ENCODE measurements around the gene S100A5.

S100A5 gene

DNA sequence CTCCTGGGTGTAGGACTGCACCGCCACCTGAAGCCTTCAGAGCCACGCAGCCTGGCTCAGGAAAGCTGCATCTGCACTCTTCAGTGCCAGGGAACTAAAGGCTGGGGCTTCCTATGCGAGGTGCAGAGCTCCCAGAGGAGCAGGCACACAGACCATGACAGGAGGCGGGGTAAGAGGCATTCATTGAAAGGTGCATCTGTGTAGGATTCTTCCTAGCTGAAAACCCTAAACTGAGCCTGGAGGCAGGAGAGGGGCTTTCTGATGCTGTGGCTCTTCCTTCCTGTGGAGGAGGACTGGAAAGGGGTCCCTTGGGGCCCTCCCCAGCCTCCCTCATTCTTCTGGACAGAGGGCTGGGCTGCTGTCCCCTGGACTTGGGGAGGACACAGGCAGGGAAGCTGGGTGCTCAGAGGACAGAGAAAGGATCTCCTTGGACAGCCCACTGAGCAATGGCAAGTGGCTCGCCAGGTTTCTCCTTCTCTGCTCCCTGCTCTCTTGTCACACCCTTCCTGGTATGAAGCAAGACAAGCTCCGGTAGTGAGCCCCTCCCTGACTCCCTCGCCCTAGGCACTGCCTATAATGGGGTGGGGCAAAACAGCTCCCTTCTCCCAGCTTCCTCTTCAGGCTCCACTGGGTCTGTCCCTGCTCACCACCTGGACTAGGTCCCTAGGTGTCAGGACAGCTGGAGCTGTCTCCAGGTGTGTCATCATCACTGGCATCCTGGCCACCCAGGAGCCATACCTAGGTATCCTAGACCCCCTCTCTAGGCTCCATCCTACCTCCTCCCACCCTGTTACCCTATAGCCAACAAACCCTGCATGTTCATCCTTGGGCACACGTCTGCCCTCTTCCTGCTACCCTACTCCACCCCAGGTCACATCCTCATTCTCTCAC lies 25.0 kb downstream of the S100A5 start:
- Histone ChIP-seq H3K79me2 (ENCODE audit: low read length) (no peaks in the 10 kb centered on the region), H3K36me3 (replicated peaks; ENCODE audit: insufficient read depth, low read length) (no peaks in the 10 kb centered on the region), H2AFZ (ENCODE audit: low read length) (no peak overlapping the region), H3K9me3 (replicated peaks; ENCODE audit: insufficient read depth, low read length) (no peaks in the 10 kb centered on the region), H3K4me3 (ENCODE audit: low read length) (no peak overlapping the region), H4K20me1 (ENCODE audit: insufficient read depth, low read length) (no peaks in the 10 kb centered on the region), H3K27me3 (replicated peaks; ENCODE audit: insufficient read depth, low read length) (no peaks in the 10 kb centered on the region), H3F3A (ENCODE audit: insufficient read depth, low read length) (no peaks in the 10 kb centered on the region), H3K4me2 (ENCODE audit: low read depth, low read length) (no peak overlapping the region), H3K9me2 (replicated peaks; ENCODE audit: insufficient read depth, low read length) (no peaks in the 10 kb centered on the region), H3K27ac (ENCODE audit: low read length) (no peak overlapping the region), H3K4me1 (ENCODE audit: low read length) (no peaks in the 10 kb centered on the region; the same call in 1 of the 2 replicates), H3K9ac (ENCODE audit: low read length) (no peak overlapping the region)
- no peak for DNase-seq
- TF ChIP-seq EZH2 (optimal IDR thresholded peaks at IDR 0.05; ENCODE audit: low read depth, low read length), result no peak
- no peak for TF ChIP-seq EZH2phosphoT487 (IDR thresholded peaks at IDR 0.05; ENCODE audit: low read length)
- TF ChIP-seq, protein P1, sequence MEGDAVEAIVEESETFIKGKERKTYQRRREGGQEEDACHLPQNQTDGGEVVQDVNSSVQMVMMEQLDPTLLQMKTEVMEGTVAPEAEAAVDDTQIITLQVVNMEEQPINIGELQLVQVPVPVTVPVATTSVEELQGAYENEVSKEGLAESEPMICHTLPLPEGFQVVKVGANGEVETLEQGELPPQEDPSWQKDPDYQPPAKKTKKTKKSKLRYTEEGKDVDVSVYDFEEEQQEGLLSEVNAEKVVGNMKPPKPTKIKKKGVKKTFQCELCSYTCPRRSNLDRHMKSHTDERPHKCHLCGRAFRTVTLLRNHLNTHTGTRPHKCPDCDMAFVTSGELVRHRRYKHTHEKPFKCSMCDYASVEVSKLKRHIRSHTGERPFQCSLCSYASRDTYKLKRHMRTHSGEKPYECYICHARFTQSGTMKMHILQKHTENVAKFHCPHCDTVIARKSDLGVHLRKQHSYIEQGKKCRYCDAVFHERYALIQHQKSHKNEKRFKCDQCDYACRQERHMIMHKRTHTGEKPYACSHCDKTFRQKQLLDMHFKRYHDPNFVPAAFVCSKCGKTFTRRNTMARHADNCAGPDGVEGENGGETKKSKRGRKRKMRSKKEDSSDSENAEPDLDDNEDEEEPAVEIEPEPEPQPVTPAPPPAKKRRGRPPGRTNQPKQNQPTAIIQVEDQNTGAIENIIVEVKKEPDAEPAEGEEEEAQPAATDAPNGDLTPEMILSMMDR (IDR thresholded peaks at IDR 0.05; ENCODE audit: low read length), result no peak

DNA sequence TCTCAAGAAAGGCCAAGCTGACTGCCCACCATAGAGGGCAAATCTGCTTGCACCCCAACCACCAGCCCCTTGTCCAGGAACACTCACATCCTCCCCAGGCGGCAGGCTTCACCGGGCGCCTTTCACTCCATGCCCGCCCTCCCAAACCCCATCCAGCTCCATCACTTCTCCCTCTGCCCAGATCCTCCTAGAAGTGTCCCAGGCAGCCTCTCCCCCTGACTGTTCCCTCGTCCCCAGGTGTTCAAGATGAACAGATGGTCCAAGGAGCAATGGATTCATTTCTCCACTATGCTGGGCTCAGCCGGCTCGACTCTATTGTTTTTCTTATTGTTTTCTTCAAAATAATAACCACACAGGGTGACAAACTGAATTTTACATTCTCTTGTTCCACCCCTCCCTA lies 27.1 kb downstream of the S100A5 start:
- H3K9me2 ChIP-seq (replicated peaks; ENCODE audit: insufficient read depth, low read length), result no peaks in the 10 kb centered on the region

DNA sequence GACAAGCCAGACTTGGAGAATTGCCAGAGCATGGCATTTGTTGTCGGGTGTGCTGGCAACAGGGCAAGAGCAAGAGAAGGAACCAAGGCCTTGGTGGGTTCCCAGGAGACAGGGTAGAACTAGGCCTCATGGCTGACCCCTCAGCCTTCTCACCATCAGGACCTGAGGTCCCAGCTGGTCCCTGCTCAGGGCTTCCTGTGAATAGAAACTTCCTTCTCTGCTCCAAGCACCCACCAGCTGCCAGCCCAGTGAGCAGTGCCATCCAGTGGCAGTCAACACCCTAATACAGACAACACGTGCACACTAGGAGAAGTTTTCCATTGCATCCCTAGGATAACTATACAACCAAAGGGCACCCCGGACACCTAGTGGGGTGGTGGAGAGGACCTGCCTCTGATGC lies 27.7 kb downstream of the S100A5 start:
- H3K4me1 ChIP-seq (ENCODE audit: low read length), result peaks cover 3% of the 10 kb centered on the region; the same call in 1 of the 2 replicates
- no peaks in the 10 kb centered on the region for H3K9me3 ChIP-seq (replicated peaks; ENCODE audit: insufficient read depth, low read length)
- H3K4me2 ChIP-seq (ENCODE audit: low read depth, low read length), result no peak overlapping the region
- TF ChIP-seq, protein P1 (IDR thresholded peaks at IDR 0.05; ENCODE audit: low read length), result no peak
- TF ChIP-seq EZH2 (optimal IDR thresholded peaks at IDR 0.05; ENCODE audit: low read depth, low read length) (no peak), EZH2phosphoT487 (IDR thresholded peaks at IDR 0.05; ENCODE audit: low read length) (no peak)
- no peak overlapping the region for H3K27ac ChIP-seq (ENCODE audit: low read length)
- H3K36me3 ChIP-seq (replicated peaks; ENCODE audit: insufficient read depth, low read length), result no peaks in the 10 kb centered on the region
- no peak overlapping the region for H3K4me3 ChIP-seq (ENCODE audit: low read length)
- no peaks in the 10 kb centered on the region for H3K27me3 ChIP-seq (replicated peaks; ENCODE audit: insufficient read depth, low read length)
- H3F3A ChIP-seq (ENCODE audit: insufficient read depth, low read length), result peaks cover 3% of the 10 kb centered on the region; the same call in 1 of the 2 replicates
- no peak for DNase-seq
- H2AFZ ChIP-seq (ENCODE audit: low read length), result no peak overlapping the region
- no peaks in the 10 kb centered on the region for H4K20me1 ChIP-seq (ENCODE audit: insufficient read depth, low read length)
- H3K9ac ChIP-seq (ENCODE audit: low read length), result no peak overlapping the region
- no peaks in the 10 kb centered on the region for H3K79me2 ChIP-seq (ENCODE audit: low read length)
- no peaks in the 10 kb centered on the region for H3K9me2 ChIP-seq (replicated peaks; ENCODE audit: insufficient read depth, low read length)

More for the DNA sequence above, 27.1 kb downstream of the S100A5 start:
- Histone ChIP-seq H3K27ac (ENCODE audit: low read length) (no peak overlapping the region), H3K27me3 (replicated peaks; ENCODE audit: insufficient read depth, low read length) (no peaks in the 10 kb centered on the region), H3K36me3 (replicated peaks; ENCODE audit: insufficient read depth, low read length) (no peaks in the 10 kb centered on the region), H4K20me1 (ENCODE audit: insufficient read depth, low read length) (no peaks in the 10 kb centered on the region), H3K79me2 (ENCODE audit: low read length) (no peaks in the 10 kb centered on the region), H3K4me1 (ENCODE audit: low read length) (peaks cover 3% of the 10 kb centered on the region; the same call in 1 of the 2 replicates), H3K4me2 (ENCODE audit: low read depth, low read length) (no peak overlapping the region), H3K9ac (ENCODE audit: low read length) (no peak overlapping the region), H3F3A (ENCODE audit: insufficient read depth, low read length) (peaks cover 3% of the 10 kb centered on the region; the same call in 1 of the 2 replicates), H3K9me3 (replicated peaks; ENCODE audit: insufficient read depth, low read length) (no peaks in the 10 kb centered on the region), H2AFZ (ENCODE audit: low read length) (no peak overlapping the region), H3K4me3 (ENCODE audit: low read length) (no peak overlapping the region)
- TF ChIP-seq EZH2 (optimal IDR thresholded peaks at IDR 0.05; ENCODE audit: low read depth, low read length) (no peak), EZH2phosphoT487 (IDR thresholded peaks at IDR 0.05; ENCODE audit: low read length) (no peak)
- TF ChIP-seq, protein P1 (IDR thresholded peaks at IDR 0.05; ENCODE audit: low read length), result no peak
- DNase-seq, result no peak

All from MM.1S (cell line).